Right ventricle myocardium inferior (tissue), 1 donor: ENCODE data around the gene ATCAY. TPM values are rescaled to one million over a fixed set of nuclear protein-coding genes. Genes with fewer than 3 reads are reported as not detected.

ENCODE experiments used
- ATAC-seq: fragments of 200-7000 bp; cut with Tn5 transposase; one replicate; pipeline ENCODE4 v1.9.1; 2020; ENCODE audit warnings: mild to moderate bottlenecking, moderate library complexity
- DNase-seq: peaks from one replicate; pipeline ENCODE4 v3.0.0; 2021; ENCODE audit errors: missing footprints
- intact Hi-C: fragments of 100-400 bp; cut with DNase I; formaldehyde crosslinking; loops from one replicate; pipeline ENCODE4 v1.11.0; 2022
- long read RNA-seq: library from polyadenylated mRNA; unstranded; transcript quantifications from one replicate; pipeline ENCODE4 v2.0.0, GENCODE V29; 2021
- total RNA-seq: library from RNA; stranded (reverse); fragmentation: NEBNext Ultra II Directional; extraction: Animal tissue kit (Norgen Biotek cat#: 25700); gene quantifications from one replicate; pipeline ENCODE4 v1.2.1, GENCODE V29; 2021
- donor health status: DM: no; HTN: yes; CAD: no; lungs with severe emphysema.

The ATCAY gene, protein sequence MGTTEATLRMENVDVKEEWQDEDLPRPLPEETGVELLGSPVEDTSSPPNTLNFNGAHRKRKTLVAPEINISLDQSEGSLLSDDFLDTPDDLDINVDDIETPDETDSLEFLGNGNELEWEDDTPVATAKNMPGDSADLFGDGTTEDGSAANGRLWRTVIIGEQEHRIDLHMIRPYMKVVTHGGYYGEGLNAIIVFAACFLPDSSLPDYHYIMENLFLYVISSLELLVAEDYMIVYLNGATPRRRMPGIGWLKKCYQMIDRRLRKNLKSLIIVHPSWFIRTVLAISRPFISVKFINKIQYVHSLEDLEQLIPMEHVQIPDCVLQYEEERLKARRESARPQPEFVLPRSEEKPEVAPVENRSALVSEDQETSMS
- not detected for total RNA-seq
- long read RNA-seq = 0 reads

DNA sequence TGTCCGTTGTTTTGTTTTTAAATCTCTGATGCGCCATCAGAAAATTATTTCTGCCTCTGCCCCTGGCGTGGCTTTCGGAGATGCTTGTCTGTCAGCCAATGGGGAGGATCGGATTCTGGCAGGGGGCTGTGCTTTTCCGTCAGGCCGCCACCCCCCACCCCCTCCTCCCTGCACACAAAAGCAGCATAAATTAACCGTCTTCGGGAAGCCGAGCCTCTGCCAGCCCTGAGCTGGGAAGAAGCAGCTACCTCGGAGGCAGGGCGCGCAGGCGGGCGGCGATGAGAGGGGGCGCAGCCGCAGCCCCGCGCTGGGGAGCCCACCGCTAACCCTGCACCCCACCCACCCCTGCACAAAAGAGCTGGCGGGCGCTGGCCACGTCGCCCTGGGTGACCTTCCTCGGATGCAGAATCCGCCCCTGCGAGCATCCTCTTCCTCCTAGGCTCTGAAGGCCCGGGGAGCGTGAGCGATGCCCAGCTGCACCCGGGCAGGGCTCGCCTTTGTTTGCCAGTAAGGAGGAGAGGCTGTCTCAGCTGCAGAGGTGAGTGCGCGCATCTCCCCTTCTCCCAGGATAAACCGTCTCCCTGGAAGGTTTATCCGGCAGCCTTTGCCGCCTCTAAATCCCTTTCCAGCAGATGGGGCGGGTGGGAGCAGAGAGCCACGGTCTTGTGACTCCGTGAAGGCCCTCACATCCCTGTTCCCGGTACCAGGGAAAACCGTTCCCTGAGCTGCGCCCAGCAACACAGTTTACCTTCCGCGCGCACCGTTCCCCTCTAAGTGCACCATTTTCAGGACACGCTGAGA is at the start of gene ATCAY:
Gene ATCAY, plus strand, starts transcription at position 215 of the 801 bp plus-strand sequence. CDS start 5,083 bp downstream, outside the sequence.
- ATAC-seq (no peak), DNase-seq (no peak)
- intact Hi-C loops = no loop called here

DNA sequence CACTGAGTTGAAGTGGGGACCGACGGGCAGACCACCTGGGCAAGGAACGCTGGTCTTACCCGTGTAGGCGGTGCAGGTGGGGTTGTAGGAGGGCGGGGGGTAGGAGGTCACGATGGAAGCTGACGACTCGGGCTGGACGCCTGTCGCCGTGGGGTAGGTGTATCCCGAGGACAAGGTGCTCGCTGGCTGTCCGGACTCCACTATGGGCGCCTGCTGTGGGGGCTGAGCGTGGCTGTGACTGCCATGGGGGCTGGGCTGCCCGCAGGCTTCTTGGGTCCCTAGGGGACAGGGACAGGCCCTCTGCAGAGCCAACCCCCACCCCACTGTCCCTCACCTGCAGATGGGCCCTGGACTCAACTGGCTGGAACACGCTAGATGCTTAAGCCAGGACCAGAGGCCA is 48.9 kb upstream of the ATCAY start:
- DNase-seq = no peak
- intact Hi-C loops = no loop called here
- no peak for ATAC-seq

DNA sequence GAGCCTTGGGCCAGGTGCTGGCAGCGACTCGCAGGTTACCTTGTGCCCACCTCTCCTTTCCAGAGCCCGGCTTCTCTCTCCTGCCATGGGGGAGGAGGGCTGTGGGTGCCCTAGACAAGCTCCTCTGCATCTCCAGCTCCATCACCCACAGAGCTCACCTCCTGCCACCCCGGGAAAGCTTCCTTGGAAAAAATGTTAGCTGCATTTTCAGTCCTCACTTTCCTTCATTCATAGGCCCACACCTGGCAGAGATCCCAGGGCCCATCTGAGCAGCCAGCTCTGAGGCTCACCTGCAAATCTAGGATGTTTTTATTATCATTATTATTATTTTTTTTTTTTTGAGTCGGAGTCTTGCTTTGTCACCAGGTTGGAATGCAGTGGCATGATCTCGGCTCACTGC is 48.5 kb upstream of the ATCAY start:
- intact Hi-C loops = no loop called here
- ATAC-seq = no peak

DNA sequence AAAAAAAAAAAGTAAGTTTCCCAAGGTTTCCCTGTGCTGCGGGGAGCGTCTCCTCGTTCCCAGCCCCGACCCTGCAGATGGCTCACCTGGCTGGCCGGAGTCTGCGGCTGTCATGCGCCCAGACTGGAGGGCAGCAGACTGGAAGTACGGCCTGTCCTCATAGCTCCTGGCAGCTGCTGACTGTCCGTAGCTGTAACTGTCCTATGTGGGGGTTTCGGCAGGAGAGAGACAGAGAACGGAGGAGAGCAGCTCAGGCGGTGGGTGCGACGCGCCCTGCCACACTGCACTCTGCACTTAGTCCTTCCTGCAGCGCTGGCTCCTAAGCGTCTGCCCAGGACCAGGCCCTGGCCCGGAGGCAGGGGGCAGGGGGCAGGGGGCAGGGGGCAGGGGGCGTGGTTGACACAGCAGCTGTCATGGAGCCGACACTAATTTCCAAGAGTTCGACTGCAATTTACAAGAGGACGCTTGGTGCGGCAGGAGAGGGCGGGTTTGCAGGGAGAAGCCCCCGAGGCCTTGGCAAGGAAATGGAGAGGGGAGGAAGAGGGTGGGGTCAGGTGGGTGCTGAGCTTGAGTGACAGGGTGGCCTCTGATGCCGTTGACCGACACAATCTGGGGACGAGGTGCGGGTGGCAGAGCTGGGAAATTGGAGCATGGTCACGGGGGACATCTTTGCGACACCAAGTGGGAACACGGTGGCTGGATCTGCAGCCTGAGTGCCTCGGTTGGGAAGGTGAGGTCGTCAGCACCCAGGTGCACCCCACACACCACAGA is 46.7 kb upstream of the ATCAY start:
- DNase-seq (no peak), ATAC-seq (no peak)
- intact Hi-C loops = no loop called here

More for the DNA sequence above, 48.5 kb upstream of the ATCAY start:
- DNase-seq = no peak

DNA sequence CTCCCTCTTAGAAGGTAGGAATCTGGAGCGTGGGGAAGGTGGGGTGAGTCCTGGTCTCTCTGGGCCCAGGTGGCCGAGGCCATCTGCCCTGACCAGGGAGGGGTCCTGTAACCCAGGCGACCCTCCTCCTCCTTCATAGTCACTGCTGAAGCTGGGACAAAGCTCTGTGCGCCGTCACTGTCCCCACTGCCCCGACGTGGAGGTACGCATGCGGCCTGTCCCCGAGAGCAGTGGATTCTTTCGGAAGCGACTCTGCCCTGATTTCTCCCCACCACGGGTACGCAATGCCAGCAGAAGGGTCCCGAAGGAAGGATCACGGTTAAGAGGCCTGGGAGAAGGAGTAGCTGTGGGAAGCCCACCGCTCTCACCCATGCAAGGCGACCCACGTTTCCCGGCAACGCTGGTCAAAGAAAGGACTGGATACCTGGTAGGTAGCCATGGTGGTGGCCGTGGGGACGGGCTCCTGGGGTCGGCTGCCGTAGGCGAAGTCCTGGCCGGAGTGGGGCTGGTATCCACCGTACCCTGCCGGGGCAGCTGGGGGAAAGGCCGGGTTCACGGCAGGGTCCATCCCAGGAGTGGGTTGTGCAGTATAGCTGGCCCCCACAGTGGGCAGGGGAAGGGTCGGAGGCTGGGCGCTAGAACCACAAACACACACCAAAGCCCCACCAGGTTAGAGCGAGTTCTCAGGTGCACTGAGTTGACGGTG is 46.0 kb upstream of the ATCAY start:
- intact Hi-C loops = no loop called here
- no peak for ATAC-seq
- no peak for DNase-seq

DNA sequence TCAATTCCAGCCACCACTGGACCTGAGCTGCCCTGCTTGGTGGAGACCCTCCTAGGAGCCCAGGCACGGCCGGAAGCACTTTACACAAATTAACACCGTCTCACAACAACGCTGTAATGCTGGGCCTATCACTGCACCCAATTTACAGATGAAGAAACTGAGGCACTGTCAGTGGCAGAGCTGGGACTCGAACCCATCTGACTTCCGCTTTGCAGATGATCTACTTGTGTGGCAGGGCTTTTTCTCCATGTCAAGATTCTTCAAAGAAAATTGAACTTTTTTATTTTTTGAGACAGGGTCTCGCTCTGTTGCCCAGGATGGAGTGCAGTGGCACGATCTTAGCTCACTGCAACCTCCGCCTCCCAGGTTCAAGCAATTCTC is 45.4 kb upstream of the ATCAY start:
- ATAC-seq (no peak), DNase-seq (no peak)
- intact Hi-C loops = no loop called here

DNA sequence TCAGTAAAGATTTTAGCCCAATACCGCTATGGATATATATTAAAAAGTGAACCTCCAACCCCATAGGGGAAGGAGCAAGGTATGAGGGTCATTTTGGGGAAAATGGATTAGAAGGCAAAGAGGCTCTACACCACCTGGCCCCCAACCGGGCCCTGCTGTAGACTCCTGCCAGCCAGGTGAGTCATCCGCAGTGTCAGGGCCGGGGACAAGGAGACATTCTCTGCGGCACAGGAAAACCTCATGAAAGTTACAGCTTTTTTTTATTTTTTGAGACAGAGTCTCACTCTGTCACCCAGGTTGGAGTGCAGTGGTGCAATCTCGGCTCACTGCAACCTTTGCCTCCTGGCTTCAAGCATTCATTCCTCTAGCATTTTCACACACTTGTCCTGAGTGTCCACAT is 43.6 kb upstream of the ATCAY start:
- intact Hi-C loops = no loop called here
- DNase-seq (no peak), ATAC-seq (no peak)

DNA sequence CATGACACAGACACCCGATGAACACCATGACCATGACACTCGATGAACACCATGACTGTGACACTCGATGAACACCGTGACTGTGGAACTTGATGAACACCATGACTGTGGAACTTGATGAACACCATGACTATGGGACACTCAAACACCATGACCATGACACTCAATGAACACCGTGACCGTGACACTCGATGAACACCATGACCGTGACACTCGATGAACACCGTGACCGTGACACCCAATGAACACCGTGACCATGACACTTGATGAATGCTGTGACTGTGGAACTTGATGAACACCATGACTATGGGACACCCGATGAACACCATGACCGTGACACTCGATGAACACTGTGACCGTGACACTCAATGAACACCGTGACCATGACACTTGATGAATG is 43.2 kb upstream of the ATCAY start:
- ATAC-seq (no peak), DNase-seq (no peak)
- intact Hi-C loops = no loop called here

DNA sequence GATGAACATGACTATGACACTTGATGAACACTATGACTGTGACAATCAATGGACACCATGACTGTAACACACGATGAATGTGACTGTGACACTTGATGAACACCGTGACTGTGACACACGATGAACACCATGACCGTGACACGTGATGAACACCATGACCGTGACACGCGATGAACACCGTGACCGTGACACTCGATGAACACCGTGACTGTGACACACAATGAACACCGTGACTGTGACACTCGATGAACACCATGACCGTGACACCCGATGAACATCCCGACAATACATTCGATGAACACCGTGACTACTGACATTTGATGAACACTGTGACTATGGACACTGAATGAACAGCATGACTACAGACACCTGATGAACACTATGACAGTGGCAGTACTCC is 42.6 kb upstream of the ATCAY start:
- DNase-seq (no peak), ATAC-seq (no peak)
- intact Hi-C loops = no loop called here

DNA sequence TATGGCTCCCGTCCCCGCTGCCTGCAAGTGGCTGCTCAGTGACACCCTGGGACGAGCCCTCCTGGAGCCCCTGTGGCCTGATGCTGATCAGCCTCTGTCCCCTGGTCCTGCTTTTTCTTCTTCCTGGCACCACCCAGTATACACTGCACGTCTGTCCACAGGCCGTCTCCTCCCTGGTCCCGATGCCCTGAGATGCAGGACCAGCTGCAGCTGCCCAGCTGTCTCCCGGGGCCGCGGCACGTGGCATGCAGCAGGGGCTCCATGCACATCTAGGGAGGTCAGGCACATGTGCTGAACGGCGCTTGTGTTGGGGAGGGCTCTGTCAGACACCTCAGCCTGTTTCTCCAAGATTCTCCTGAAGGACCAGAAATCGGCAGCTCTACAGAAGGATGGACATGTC is 41.8 kb upstream of the ATCAY start:
- intact Hi-C loops = no loop called here
- no peak for DNase-seq
- ATAC-seq = no peak

DNA sequence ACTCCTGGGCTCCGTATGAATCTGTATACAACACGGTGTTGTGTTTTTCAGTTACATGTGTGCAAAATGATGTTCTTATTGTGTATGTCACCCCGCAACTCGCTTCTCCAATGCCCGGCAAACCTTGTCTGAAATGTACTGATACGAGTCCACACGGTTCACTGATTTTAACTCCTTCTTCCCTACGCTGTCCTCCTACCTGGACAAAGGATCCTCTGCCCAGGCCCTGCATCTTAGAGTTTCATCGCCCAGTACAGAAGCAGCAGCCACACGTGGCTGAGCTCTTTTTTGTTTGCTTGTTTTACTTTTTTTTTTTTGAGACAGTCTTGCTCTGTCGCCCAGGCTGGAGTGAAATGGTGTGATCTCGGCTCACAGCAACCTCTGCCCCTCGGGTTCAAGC is 40.5 kb upstream of the ATCAY start:
- no peak for DNase-seq
- ATAC-seq = no peak
- intact Hi-C loops = no loop called here

DNA sequence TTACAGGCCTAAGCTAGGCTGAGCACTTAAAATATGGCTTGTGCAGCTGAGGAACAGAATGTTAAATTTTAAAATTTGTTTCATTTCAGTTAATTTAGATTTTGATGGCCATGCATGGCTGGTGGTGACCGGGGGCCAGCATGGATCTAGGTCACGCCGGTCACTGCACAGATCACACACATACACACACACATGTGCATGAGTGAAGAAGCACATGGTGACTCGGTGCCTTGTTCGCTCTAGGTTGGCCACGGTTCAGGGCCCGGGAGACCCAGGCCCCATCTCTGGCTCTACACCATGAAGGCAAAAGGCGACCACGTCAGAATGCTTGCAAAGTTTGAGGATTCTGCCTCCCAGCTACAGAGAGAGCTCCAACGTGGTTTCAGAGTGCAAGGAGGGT is 39.7 kb upstream of the ATCAY start:
- DNase-seq (no peak), ATAC-seq (no peak)
- intact Hi-C loops = no loop called here

DNA sequence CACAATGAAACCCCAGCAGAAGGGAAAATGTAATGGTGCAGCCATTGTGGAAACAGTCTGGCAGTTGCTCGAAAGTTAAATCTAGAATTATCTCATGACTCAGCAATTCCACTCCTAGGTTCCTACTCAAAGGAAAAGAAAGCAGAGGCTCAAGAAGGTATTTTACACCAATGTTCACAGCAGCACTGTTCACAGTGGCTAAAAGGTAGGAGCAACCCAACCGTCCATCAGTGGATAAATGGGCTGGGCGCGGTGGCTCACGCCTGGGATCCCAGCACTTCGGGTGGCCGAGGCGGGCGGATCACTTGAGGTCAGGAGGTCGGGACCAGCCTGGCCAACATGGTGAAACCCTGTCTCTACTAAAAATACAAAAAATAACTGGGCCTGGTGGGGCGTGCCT is 37.5 kb upstream of the ATCAY start:
- DNase-seq = no peak
- intact Hi-C loops = no loop called here
- no peak for ATAC-seq

DNA sequence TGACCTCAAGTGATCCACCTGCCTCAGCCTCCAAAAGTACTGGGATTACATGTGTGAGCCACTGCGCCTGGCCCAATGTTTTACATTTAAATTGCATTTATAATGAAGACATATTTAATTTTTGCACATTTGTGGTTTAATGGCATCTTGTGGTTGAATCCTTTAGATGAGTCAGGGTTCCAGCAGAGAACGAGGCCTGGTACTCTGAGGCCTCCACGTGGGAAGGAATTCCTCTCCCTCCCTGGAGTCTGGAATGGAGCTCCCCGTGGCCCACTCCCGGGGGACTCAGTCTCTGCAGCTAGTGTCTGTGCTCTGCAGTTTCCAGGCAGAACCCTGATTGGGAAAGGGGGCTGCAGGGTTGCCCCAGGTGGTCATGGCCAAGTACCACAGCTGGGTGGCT is 35.9 kb upstream of the ATCAY start:
- DNase-seq (no peak), ATAC-seq (no peak)
- intact Hi-C loops = no loop called here

DNA sequence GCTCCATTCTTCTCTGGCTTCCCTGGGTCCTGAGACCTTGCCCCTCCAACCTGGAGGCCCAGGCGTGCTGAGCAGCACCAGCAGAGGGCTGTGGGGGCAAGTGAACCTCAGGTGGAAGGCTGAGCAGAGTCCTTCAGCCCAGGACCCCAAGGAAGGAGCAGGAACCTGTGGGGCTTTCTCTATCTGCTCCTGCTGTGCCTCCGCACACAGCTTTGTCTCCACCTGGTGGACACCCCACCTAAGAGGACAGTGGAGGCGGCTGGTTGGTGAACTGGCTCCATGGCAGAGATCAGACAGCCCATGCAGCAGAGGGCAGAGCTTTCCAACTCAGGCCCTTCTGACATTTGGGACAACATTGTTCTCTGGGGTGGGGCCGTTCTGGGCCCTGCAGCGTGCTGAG is 31.4 kb upstream of the ATCAY start:
- intact Hi-C loops = no loop called here
- DNase-seq (no peak), ATAC-seq (no peak)

DNA sequence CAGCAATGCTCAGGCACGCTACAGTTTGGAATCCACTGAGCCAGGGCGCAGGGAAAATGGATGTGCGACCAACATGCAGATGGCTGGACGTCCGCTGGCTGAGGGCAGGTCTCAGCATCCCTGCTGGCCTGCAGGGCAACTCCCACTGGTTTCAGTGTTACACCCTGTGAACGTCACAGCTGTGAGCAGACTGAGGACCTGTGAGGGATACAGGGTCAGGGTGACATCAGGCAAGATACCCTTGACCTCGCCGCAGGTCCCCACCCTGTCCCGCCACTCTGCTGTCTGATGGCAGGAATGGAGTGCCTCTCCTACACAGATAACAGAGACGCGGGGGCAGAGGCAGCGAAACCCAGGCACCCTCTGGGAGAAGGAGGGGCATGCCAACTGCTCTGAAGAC is 30.7 kb upstream of the ATCAY start:
- ATAC-seq (no peak), DNase-seq (no peak)
- intact Hi-C loops = no loop called here

DNA sequence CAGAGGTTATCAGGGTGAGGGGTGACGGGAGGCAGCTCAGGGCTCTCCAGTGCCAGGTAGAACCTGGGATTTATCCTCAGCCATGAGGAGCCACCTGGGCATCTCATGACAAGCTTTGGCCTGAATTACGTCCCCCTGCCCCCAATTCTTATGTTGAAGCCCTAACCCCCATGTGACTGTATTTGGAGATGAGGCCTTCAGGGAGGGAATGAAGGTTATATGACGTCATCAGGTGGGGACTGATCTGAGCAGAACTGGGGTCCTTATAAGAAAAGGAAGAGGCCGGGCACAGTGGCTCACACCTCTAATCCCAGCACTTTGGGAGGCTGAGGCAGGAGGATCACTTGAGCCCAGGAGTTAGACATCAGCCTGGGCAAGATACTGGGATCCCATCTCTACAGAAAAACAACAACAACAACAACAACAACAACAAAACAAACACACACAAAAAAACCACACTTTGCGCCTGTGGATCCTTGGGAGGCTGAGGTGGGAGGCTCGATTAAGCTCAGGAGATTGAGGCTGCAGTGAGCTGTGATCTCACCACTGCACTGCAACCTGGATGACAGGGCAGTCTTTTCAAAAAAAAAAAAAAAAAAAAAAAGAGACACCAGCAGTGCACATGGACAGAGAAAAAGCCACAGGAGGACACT is 30.0 kb upstream of the ATCAY start:
- ATAC-seq (no peak), DNase-seq (no peak)
- intact Hi-C loops = no loop called here

DNA sequence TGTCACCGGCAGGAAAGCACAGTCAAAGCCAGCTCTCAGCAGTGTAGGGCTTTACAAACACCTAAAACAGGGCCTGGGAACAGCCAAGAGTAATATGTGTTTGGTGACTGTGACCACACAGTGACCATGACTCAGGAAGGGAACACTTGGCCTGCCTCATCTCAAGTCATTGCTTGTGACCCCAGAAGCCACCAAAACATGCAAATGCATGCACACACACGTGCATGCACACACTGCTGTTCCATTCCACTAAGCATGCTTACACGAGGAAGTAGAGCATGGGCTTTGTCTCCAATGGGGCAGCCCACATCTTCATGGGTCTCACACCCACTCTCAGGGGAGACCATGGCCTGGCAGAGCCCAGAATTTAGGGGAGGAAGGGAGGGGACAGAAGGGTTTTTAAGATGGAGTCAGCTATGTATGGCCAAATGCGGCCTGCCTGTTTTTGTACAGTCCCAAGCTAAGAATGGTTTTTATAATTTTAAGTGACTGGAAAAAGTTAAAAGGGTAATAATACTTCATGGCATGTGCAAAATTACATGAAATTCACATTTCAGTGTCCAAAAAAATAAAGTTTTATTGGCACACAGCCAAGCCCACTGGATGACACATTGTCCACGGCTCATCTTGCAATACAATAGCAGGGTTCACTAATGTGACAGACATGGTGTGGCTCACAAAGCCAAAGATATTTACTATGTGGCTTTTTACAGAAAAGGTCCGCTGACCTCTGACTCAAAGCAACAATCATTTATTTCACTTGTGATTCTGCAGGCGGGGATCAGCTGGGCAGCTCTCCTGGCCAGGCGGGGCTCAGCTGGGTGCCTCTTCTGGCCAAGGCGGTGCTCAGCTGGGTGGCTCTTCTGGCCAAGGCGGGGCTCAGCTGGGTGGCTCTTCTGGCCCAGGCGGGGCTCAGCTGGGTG is 29.0 kb upstream of the ATCAY start:
- no peak for DNase-seq
- no peak for ATAC-seq
- intact Hi-C loops = no loop called here
